Gastroesophageal sphincter (tissue), 4 donors: ENCODE measurements around the gene UBE2I. TPM values are rescaled to one million over a fixed set of nuclear protein-coding genes. Genes with fewer than 3 reads are reported as not detected.

Source experiments
- ATAC-seq: fragments of 150-250 bp; one replicate; pipeline ENCODE4 v1.9.1; 2016; ENCODE audit warnings: mild to moderate bottlenecking, moderate library complexity
- H3K27ac ChIP-seq, 4 donors: fragments of 200-600 bp; sonication (generic) in 3 of 4; 1 replicate in 3 of 4; 2 replicates in 1 of 4; pipeline ENCODE4 v1.5.1; 2016 to 2019
- H3K27me3 ChIP-seq: fragments of 200-600 bp; sonication (generic); one replicate; pipeline ENCODE4 v1.5.1; 2019
- H3K36me3 ChIP-seq, 2 donors: fragments of 200-600 bp; sonication (generic); one replicate each; pipeline ENCODE4 v1.5.1; 2019; ENCODE audit warnings: control low read depth in 1 of 2
- H3K4me1 ChIP-seq, 3 donors: fragments of 200-600 bp; sonication (generic); 1 replicate in 2 of 3; 2 replicates in 1 of 3; pipeline ENCODE4 v1.5.1; 2016 to 2019; ENCODE audit warnings: control low read depth in 2 of 3
- H3K4me3 ChIP-seq, 2 donors: fragments of 200-600 bp; sonication (generic); one replicate each; pipeline ENCODE4 v1.5.1; 2019; ENCODE audit warnings: mild to moderate bottlenecking in 1 of 2, moderate library complexity in 1 of 2
- H3K9me3 ChIP-seq, 3 donors: fragments of 200-600 bp; sonication (generic); one replicate each; pipeline ENCODE4 v1.5.1; 2017 to 2019; ENCODE audit warnings: control low read depth in 2 of 3
- EP300 ChIP-seq: sonication (generic); formaldehyde crosslinking; IDR thresholded peaks from one replicate; pipeline ENCODE4 v1.6.1; 2017; ENCODE audit warnings: antibody characterized with exemption, mild to moderate bottlenecking
- POLR2A ChIP-seq, 2 donors: fragments of 450-650 bp; IDR thresholded peaks; one replicate each; pipeline ENCODE4 v1.6.1; 2017; ENCODE audit warnings: antibody characterized with exemption in 2 of 2, mild to moderate bottlenecking in 2 of 2, moderate library complexity in 1 of 2
- POLR2AphosphoS5 ChIP-seq: sonication (generic); formaldehyde crosslinking; IDR thresholded peaks from one replicate; pipeline ENCODE4 v1.6.1; 2017; ENCODE audit warnings: antibody characterized with exemption
- WGBS, 2 donors: methylation state at CpG; one replicate each; pipeline ENCODE4 v1.1.5; 2018; ENCODE audit warnings: low coverage in 1 of 2; 5-methylcytosine and 5-hydroxymethylcytosine counted together
- total RNA-seq, 4 donors: library from RNA; depleted of rRNA; stranded (reverse); fragments of >200 nt; gene quantifications; one replicate each; pipeline ENCODE4 v1.1.0, GENCODE V29; 2016
- TF ChIP-seq, protein P1 (sequence below), 4 experiments: fragments of 200-600 bp in 2 of 4; fragments of 450-650 bp in 2 of 4; sonication (generic) in 1 of 4; IDR thresholded peaks; one replicate each; pipeline ENCODE4 v1.5.1; 2017 to 2019; ENCODE audit warnings: antibody characterized with exemption in 4 of 4, mild to moderate bottlenecking in 2 of 4, moderate library complexity in 2 of 4

UBE2I gene
- 10 to 100 TPM; 53.3 to 95.9 (median 76.9) TPM for total RNA-seq

DNA sequence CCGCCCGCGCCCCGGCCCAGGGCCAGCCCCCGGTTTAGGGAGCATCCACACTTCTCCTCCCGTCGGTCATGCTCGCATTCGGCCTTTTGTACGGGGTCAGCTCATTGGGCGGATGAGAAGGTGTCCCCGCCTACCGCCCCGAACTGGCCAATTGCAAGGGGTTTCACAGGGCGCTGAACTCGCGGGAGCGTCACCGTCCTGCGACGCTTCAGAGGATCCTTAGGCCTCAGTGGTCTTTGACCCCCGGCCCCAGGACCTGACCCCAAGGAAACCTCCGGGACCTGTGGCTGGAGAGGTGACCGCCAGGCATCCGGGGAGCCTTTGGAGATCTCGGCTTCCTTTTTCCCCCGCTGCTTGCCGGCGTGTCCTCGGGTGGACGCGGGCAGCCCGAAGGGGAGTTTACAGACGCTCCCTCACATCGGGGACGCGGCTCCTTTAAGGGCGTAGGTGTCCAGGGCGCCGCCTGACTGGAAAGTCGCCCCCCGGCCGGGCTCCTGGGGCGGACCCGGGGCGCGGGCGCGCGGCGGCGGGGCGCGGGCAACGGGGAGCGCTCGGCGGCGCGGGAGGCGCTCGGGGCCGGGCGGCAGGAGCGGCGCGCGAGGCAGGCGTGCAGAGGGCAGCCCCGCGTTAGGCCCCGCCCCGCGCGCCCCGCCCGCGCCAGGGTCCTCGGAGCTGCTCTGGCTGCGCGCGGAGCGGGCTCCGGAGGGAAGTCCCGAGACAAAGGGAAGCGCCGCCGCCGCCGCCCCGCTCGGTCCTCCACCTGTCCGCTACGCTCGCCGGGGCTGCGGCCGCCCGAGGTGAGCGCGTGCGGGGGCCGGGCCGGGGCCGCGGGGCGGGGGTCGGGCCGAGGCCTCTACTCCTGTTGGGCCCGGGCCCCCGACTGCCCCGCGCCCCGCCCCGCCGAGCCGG lies at the start of gene UBE2I:
Gene UBE2I, plus strand, starts transcription at position 660 of the 909 bp plus-strand sequence. CDS start 4,395 bp downstream, outside the sequence.
- Histone ChIP-seq H3K4me1 (peaks cover 0 to 48% (median 31%) of the 10 kb centered on the region in 3 donors), H3K27me3 (peaks cover 1% of the 10 kb centered on the region), H3K27ac (peak within 1 kb of the TSS; percentile 88 to 98 (median 92)), H3K36me3 (peaks cover 0 to 13% of the 10 kb centered on the region in 2 donors), H3K4me3 (peak within 1 kb of the TSS; percentile 78 to 81), H3K9me3 (no peaks in the 10 kb centered on the region)
- no CpG with 5 or more reads among the region's 117 CpGs for WGBS, 2 donors
- ATAC-seq, result peak; percentile 90
- TF ChIP-seq EP300, result no peak
- TF ChIP-seq, protein P1, sequence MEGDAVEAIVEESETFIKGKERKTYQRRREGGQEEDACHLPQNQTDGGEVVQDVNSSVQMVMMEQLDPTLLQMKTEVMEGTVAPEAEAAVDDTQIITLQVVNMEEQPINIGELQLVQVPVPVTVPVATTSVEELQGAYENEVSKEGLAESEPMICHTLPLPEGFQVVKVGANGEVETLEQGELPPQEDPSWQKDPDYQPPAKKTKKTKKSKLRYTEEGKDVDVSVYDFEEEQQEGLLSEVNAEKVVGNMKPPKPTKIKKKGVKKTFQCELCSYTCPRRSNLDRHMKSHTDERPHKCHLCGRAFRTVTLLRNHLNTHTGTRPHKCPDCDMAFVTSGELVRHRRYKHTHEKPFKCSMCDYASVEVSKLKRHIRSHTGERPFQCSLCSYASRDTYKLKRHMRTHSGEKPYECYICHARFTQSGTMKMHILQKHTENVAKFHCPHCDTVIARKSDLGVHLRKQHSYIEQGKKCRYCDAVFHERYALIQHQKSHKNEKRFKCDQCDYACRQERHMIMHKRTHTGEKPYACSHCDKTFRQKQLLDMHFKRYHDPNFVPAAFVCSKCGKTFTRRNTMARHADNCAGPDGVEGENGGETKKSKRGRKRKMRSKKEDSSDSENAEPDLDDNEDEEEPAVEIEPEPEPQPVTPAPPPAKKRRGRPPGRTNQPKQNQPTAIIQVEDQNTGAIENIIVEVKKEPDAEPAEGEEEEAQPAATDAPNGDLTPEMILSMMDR (IDR thresholded peaks at IDR 0.05), result no peak
- peak; percentile 45 for TF ChIP-seq POLR2AphosphoS5
- TF ChIP-seq POLR2A (IDR thresholded peaks at IDR 0.05), result peak; percentile 55 to 66

DNA sequence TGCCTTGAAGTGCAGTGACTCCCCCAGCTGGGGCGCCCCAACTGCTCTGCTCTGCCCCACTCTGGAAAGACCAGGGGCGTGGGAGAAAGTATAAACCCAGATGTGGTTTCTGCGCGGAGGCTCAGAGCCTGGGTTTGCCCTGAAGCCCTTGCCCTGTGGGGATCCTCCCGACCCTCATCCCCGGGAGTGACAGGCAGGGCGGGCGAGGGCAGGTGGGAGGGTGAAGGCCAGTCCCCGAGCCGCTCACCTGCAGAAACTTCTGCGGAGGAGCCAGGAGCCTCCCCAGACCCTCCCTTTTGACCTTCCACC lies 49.7 kb upstream of the UBE2I start:
- H3K36me3 ChIP-seq, result no peaks in the 10 kb centered on the region
- ATAC-seq, result no peak
- H3K27me3 ChIP-seq, result peaks cover 88% of the 10 kb centered on the region
- H3K4me3 ChIP-seq, result no peak overlapping the region
- WGBS, 2 donors, result no CpG with 5 or more reads among the region's 11 CpGs
- H3K27ac ChIP-seq, result no peak overlapping the region
- no peaks in the 10 kb centered on the region for H3K9me3 ChIP-seq
- TF ChIP-seq POLR2A (IDR thresholded peaks at IDR 0.05), result no peak
- no peak for TF ChIP-seq EP300
- TF ChIP-seq, protein P1 (IDR thresholded peaks at IDR 0.05), result no peak
- no peak for TF ChIP-seq POLR2AphosphoS5
- peaks cover 0 to 8% (median 0%) of the 10 kb centered on the region in 3 donors for H3K4me1 ChIP-seq

DNA sequence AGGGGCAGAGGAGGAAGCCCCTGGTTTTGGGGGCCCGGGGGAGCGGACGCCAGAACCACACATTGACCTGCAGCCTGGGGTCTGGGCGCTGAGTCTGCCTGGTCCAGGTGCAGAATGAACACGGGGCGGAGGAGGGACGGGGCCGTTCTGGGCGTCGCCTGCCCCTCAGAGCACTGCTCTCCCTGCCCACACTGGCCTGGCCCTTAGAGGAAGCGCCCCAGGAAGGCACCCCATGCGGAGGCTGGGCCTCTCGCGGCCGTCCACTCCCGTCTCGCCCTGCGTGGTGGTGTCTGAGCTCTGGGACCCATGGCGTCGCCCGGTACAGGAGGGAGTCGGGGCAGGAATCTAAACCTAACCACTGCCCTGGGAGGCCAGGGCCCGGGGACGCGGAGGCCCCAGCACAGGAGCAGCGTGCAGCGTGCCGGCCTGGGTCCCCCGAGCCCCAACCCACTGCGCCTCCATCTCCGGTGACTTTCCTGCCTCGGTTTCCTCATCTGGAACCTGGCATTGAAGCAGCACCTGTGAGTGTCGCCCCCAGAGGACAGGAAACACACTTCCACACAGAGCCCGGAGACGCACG lies 49.2 kb upstream of the UBE2I start:
- Histone ChIP-seq H3K36me3 (no peaks in the 10 kb centered on the region), H3K27me3 (peaks cover 87% of the 10 kb centered on the region), H3K4me3 (no peak overlapping the region), H3K9me3 (no peaks in the 10 kb centered on the region), H3K4me1 (peaks cover 0 to 8% (median 0%) of the 10 kb centered on the region in 3 donors), H3K27ac (no peak overlapping the region)
- no CpG with 5 or more reads among the region's 36 CpGs for WGBS, 2 donors
- ATAC-seq, result no peak
- no peak for TF ChIP-seq POLR2AphosphoS5
- no peak for TF ChIP-seq POLR2A (IDR thresholded peaks at IDR 0.05)
- TF ChIP-seq EP300, result no peak
- TF ChIP-seq, protein P1 (IDR thresholded peaks at IDR 0.05), result no peak

DNA sequence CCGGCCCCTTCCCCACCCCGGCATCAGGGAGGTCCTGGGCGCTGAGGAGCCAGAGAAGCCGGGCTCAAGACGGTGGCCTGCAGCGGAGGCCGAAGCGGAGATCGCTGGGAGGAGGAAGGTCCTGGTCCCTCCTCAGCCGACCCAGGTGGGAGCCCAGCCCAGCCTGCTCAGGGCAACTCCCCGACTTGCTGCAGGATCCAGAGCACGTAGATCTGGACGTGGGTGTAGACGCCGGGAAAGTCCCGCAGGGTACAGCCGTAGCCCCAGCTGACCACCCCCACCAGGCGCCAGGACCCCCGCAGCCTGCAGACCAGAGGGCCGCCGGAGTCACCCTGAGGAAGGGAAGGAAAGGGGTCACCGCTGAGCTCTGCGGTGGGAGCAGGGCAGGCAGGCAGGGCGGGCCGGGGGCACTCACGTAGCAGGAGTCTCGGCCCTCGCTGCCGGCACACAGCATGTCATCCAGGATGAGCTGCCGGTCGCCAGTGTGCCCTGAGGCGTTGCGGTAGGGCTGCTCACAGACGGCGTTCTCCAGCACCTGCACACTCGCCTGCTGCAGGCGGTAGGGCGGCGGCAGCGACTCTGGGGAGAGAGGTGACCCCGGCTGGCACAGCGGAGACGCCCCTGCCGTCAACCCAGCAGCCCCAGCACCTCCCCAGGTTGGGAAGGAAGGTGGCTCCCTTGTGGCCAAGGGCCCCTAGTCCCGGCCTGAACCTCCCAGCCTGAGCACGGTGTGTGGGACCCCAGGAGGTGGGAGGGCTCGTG lies 48.1 kb upstream of the UBE2I start:
- ATAC-seq, result no peak

More for the DNA sequence above, 48.1 kb upstream of the UBE2I start:
- Histone ChIP-seq H3K4me1 (peaks cover 0 to 8% (median 0%) of the 10 kb centered on the region in 3 donors), H3K36me3 (no peaks in the 10 kb centered on the region), H3K4me3 (no peak overlapping the region), H3K27ac (no peak overlapping the region), H3K9me3 (no peaks in the 10 kb centered on the region), H3K27me3 (peaks cover 88% of the 10 kb centered on the region)
- TF ChIP-seq, protein P1 (IDR thresholded peaks at IDR 0.05), result no peak
- TF ChIP-seq POLR2A (IDR thresholded peaks at IDR 0.05), result no peak
- TF ChIP-seq POLR2AphosphoS5, result no peak
- TF ChIP-seq EP300, result no peak
- 60% methylated on average over 1 of the region's 47 CpGs; no CpG with 5 or more reads in 1 of the 2 donors for WGBS, 2 donors
